Glutamatergic neuron (in vitro differentiated cells): Measurements from ENCODE around the gene SMG6. TPM values are rescaled to one million over a fixed set of nuclear protein-coding genes. Genes with fewer than 3 reads are reported as not detected.

Experiments used
- DNase-seq: peaks from one replicate; pipeline ENCODE4 v3.0.0; 2022
- H3K27ac Mint-ChIP-seq: one replicate; pipeline ENCODE4 v1.8.0; 2020; ENCODE audit warnings: mild to moderate bottlenecking, mixed read lengths, inconsistent platforms; ENCODE audit not compliant: unreplicated experiment
- H3K27me3 Mint-ChIP-seq: one replicate; pipeline ENCODE4 v1.8.0; 2020; ENCODE audit warnings: mild to moderate bottlenecking, moderate library complexity, mixed read lengths, inconsistent platforms; ENCODE audit not compliant: unreplicated experiment
- H3K36me3 Mint-ChIP-seq: one replicate; pipeline ENCODE4 v1.8.0; 2020; ENCODE audit warnings: mild to moderate bottlenecking, mixed read lengths, inconsistent platforms; ENCODE audit not compliant: unreplicated experiment
- H3K4me1 Mint-ChIP-seq: one replicate; pipeline ENCODE4 v1.8.0; 2020; ENCODE audit warnings: mild to moderate bottlenecking, low read depth, mixed read lengths, inconsistent platforms; ENCODE audit not compliant: unreplicated experiment
- H3K4me3 Mint-ChIP-seq: one replicate; pipeline ENCODE4 v1.8.0; 2020; ENCODE audit warnings: mild to moderate bottlenecking, mixed read lengths, inconsistent platforms; ENCODE audit not compliant: unreplicated experiment
- H3K9me3 Mint-ChIP-seq: one replicate; pipeline ENCODE4 v1.8.0; 2020; ENCODE audit warnings: mild to moderate bottlenecking, moderate library complexity, mixed read lengths, inconsistent platforms; ENCODE audit not compliant: unreplicated experiment
- total RNA-seq: library from RNA; stranded (reverse); fragmentation: NEBNext Ultra II Directional; extraction: Animal tissue kit (Norgen Biotek cat#: 25700); gene quantifications from one replicate; pipeline ENCODE4 v1.2.1, GENCODE V29; 2021; ENCODE audit not compliant: unreplicated experiment
- TF ChIP-seq, protein P1 (sequence below): fragments of 200-600 bp; sonication (generic); IDR thresholded peaks from one replicate; pipeline ENCODE4 v1.5.0; 2021; ENCODE audit not compliant: partially characterized antibody, unreplicated experiment

The SMG6 gene
- total RNA-seq, 1 donor from 2014 or later: 42.7 TPM

DNA sequence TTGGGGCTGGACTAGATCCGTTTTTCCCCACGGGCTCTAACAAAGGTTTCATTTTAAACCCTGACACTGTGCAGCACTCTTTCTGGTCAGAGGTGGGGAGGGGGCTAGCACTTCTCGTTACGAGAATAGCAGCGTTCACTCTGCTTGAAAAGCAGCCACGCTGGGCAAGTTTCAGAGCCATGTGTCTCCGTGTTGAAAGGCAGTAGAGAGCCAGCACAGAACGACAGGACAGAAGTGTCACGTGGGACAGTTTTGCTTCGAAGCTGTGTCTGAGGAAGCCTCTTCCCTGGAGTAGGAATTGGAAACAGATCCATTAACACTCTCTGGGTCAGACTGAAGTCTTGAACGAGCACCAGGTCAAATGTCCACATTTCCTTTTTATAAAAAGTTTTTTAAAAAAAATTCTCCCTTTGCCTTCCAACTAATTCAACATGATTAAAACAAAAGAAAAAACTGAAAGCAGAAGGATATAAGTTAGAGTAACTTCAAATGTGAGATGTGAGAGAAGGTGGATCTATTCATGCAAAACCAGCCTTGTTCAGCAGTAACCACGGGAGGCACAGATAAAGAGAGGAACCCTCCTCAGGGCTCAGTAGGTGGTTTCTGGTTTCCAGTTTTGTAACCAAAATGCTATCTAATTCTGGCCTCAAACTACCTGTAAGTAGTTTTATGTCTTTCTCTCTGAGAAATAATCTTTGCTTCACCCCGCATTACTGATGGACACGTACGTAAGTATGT lies 65.0 kb downstream of the SMG6 start:
- peaks cover 4% of the 10 kb centered on the region for H3K27me3 Mint-ChIP-seq
- H3K4me1 Mint-ChIP-seq: peaks cover 40% of the 10 kb centered on the region
- H3K9me3 Mint-ChIP-seq: peaks cover 1% of the 10 kb centered on the region
- H3K27ac Mint-ChIP-seq: peak overlapping the region; percentile 2
- no peak for DNase-seq
- no peak overlapping the region for H3K4me3 Mint-ChIP-seq
- TF ChIP-seq, protein P1, sequence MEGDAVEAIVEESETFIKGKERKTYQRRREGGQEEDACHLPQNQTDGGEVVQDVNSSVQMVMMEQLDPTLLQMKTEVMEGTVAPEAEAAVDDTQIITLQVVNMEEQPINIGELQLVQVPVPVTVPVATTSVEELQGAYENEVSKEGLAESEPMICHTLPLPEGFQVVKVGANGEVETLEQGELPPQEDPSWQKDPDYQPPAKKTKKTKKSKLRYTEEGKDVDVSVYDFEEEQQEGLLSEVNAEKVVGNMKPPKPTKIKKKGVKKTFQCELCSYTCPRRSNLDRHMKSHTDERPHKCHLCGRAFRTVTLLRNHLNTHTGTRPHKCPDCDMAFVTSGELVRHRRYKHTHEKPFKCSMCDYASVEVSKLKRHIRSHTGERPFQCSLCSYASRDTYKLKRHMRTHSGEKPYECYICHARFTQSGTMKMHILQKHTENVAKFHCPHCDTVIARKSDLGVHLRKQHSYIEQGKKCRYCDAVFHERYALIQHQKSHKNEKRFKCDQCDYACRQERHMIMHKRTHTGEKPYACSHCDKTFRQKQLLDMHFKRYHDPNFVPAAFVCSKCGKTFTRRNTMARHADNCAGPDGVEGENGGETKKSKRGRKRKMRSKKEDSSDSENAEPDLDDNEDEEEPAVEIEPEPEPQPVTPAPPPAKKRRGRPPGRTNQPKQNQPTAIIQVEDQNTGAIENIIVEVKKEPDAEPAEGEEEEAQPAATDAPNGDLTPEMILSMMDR: no peak
- no peaks in the 10 kb centered on the region for H3K36me3 Mint-ChIP-seq

DNA sequence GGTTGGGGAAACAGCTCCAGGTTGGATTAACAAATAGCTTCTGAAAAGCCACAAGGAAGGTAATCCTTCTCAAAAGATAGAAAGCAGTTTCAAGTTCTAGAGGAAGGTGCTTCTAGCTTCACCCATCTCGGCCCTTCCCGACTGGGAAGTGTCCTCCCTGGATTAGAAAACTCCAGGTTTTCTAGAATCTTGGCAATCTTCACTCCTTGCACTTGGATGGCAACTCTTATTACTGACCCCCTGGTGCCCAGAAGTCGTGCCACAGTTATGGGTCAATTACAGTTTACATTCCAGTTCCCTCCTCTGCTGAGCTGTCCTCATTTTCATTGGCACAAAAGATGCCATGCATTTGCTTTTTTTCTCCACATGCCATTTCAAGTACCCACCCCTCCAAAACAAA lies 65.6 kb downstream of the SMG6 start:
- peaks cover 1% of the 10 kb centered on the region for H3K9me3 Mint-ChIP-seq
- no peaks in the 10 kb centered on the region for H3K36me3 Mint-ChIP-seq
- no peak for DNase-seq
- H3K4me3 Mint-ChIP-seq: no peak overlapping the region
- H3K27me3 Mint-ChIP-seq: peaks cover 4% of the 10 kb centered on the region
- TF ChIP-seq, protein P1: no peak
- no peak overlapping the region for H3K27ac Mint-ChIP-seq
- H3K4me1 Mint-ChIP-seq: peaks cover 42% of the 10 kb centered on the region

GRCh38 chr17:2237521-2237921 lies 66.1 kb downstream of the SMG6 start:
- Mint-ChIP-seq H3K4me3 (no peak overlapping the region), H3K4me1 (peaks cover 40% of the 10 kb centered on the region), H3K27me3 (peaks cover 4% of the 10 kb centered on the region), H3K36me3 (no peaks in the 10 kb centered on the region), H3K27ac (no peak overlapping the region), H3K9me3 (peaks cover 1% of the 10 kb centered on the region)
- no peak for DNase-seq
- TF ChIP-seq, protein P1: no peak

GRCh38 chr17:2235792-2236366 lies 67.7 kb downstream of the SMG6 start:
- Mint-ChIP-seq H3K36me3 (no peaks in the 10 kb centered on the region), H3K27ac (no peak overlapping the region), H3K4me3 (no peak overlapping the region), H3K9me3 (no peaks in the 10 kb centered on the region), H3K4me1 (peaks cover 42% of the 10 kb centered on the region), H3K27me3 (peaks cover 2% of the 10 kb centered on the region)
- DNase-seq: no peak
- TF ChIP-seq, protein P1: no peak

DNA sequence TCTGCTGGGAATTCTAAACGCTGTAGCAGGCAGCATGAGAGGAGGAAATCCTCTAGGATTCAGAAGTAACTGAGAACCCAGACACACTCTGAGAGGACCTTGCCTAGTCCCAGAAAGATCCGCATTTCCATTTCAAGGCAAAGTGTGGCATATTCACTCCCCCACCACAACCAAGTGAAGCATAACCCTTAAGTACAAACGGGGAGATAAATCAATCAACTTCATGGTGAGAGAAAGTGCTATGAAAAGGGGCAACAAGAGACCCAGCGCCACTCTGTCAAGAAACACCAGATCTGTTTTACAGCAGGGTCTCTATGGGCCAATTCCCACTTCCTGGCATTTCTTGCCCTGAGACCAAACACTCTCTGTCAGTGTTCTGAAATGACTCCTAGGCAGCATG lies 68.3 kb downstream of the SMG6 start:
- peaks cover 41% of the 10 kb centered on the region for H3K4me1 Mint-ChIP-seq
- peaks cover 2% of the 10 kb centered on the region for H3K27me3 Mint-ChIP-seq
- TF ChIP-seq, protein P1: no peak
- H3K36me3 Mint-ChIP-seq: no peaks in the 10 kb centered on the region
- no peak overlapping the region for H3K27ac Mint-ChIP-seq
- DNase-seq: no peak
- no peaks in the 10 kb centered on the region for H3K9me3 Mint-ChIP-seq
- no peak overlapping the region for H3K4me3 Mint-ChIP-seq
